GM19240 (cell line): Measurements from ENCODE around the gene GNAO1.

Source experiments
- DNase-seq: peaks from one replicate; pipeline ENCODE4 v3.0.0; 2011; ENCODE audit warnings: low spot score; ENCODE audit not compliant: insufficient read length

GNAO1 gene

GRCh38 chr16:56191156-56191815 lies at the start of gene GNAO1:
Gene GNAO1, plus strand, starts transcription at chr16:56191489. Its CDS starts 747 bp downstream, at chr16:56192236.
- no peak for DNase-seq

GRCh38 chr16:56143666-56144065 lies 47.6 kb upstream of the GNAO1 start:
- no peak for DNase-seq

GRCh38 chr16:56145369-56145768 lies 45.9 kb upstream of the GNAO1 start:
- DNase-seq = no peak

GRCh38 chr16:56151621-56152020 lies 39.7 kb upstream of the GNAO1 start:
- no peak for DNase-seq

DNA sequence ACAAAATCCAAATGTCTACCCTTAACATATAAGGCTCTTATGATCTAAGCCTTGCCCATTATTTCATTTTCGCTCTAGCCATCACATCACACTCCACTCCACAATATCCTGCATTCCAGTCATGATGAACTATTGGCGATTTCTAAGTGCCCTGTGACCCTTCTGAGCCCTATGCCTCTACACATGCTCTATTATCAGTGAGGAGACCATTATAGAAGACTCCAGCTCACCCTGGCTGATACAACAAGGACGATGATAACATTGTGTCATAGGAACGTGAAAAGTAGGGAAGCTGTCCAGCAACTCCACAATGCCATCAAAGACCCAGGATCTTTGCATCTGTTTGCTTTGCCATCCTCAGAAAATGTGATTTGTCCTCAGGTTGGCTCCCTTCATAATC lies 29.6 kb upstream of the GNAO1 start:
- DNase-seq = no peak

GRCh38 chr16:56163089-56163488 lies 28.2 kb upstream of the GNAO1 start:
- no peak for DNase-seq

- no peak for DNase-seq
Observed at GRCh38 chr16:56163938-56164337, 27.4 kb upstream of the GNAO1 start.

DNA sequence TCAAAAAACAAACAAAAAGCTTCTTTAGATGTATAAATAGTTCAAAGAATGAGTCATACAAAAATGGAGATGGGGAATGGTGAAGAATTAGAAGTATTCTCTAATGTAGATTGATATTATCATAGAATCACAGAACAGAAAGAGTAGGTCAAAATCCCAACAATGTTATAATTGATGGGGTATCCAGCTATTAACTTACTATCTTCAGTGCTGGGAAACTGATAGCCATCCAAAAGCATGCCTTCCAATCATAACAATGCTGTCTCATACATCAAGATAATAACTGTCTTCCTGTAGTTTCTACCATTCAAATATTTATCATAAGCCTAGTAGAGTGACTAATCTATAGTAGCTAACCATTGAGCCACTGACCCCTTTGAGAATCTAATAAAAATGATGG lies 26.7 kb upstream of the GNAO1 start:
- DNase-seq = no peak

DNA sequence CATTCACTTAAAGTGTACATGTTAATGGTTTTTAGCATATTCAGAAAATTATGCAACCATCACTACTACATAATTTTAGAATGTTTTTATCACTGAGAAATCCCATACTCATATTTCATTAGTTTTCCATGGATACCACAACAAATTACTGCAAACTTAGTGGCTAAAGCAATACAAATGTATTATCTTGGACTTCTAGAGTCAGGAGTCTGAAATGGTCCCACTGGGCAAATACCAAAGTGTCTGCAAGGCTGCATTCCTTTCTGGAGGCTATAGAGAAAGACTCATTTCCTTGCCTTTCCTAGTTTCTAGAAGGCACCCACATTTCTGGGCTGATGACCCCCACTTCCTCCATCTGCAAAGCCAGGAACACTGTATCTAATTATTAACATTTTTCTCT lies 16.9 kb upstream of the GNAO1 start:
- DNase-seq = no peak

DNA sequence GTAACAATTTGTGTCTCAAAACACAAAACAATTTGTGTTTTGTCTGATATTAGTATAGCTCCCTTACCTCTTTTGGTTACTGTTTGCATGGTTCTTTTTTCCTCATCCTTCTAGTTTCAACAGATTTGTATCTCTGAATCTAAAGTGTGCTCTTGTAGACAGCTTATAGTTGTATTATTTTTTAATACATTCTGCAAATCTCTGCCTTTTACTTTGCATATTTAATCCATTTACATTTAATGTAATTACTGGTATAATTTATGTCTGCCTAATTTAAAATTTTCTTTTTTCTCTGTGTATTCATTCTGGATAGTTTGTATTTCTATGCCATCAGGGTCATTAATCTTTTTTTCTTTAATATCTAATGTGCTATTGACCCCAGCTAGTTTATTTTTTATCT lies 9.9 kb upstream of the GNAO1 start:
- no peak for DNase-seq

DNA sequence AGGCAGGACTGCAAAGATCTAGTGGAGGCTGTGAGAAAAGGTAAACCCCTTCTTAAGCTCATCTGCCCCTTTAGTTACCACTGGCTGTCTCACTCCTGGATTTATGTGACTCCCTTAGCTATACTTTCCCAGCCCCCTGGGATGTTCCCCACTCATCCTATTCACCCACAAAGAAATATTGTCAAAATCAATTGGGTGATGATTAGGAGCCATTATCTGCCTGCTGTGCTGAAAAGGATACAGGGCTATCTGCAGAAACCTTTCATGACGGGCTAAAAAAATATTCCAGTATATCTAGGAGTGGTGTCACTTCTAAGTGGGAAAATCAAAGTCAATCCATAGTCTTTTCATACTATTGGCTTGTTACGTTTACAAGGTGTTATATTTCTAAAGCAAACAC lies 8.0 kb upstream of the GNAO1 start:
- no peak for DNase-seq

DNA sequence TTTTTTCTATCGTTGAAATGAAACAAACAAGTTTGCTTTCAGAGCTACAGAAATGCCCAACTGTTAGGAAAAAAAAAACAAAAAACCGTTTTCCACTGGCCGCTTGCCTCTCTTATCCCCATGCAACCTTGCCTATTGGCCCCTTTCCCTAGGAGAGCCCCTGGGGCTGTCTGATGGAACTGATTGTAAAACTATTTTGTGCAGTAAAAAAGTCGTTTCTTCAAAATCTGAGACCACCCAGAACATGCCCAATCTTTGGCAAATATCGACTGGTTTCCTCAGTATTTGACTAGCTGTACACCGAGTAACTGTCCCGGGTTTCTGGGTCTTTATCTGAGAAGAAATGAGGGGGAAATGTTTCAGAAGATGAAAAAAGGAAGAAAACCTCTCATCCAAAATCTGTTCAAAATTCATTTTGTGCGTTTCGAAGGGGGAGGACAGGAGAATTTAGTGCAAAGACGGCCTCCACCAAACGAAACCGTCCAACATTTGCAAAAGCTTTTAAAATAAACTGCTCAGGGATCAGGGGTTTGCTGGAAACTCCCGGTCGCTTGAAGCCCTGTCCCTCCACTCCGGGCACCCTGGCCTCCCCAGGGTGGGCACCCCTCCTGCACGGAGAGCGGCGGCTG lies 1.1 kb upstream of the GNAO1 start:
- DNase-seq = no peak

- no peak for DNase-seq
Observed at GRCh38 chr16:56190677-56191155, 573 bp upstream of the GNAO1 start.

DNA sequence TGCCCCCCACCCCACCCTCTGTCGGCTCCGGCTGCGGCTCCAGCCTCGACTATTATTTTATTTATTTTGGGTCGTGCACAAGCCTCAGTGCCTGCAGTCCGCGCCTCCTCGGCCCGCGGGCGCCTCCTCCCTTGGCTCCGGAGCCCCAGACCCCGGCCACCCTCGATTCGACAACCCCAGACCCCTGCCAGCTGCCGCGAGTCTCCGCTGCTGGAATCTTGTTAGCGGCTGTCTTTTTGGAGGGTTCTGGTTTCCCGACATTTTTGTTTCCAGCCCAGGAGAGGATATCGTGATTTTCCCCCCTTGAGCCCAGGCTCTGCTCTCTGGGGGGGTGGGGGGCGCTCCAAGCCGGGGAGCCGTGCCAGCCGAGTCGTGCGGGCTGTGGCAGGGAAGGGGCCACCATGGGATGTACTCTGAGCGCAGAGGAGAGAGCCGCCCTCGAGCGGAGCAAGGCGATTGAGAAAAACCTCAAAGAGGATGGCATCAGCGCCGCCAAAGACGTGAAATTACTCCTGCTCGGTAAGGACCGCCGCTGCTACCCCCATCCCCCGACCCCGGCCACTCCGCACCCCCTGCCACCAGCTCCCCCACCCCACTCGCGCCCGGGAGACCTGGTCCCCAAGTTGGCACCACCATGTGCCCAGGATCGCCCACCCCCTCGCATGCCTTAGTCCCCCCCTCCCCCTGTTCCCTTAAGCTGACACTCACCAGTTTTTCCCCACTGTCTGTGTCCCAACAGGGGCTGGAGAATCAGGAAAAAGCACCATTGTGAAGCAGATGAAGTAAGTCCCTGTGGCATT lies 746 bp downstream of the GNAO1 start:
- DNase-seq = no peak

GRCh38 chr16:56192635-56192945 lies 1.3 kb downstream of the GNAO1 start:
- no peak for DNase-seq

GRCh38 chr16:56192986-56193945 lies 2.0 kb downstream of the GNAO1 start:
- no peak for DNase-seq

GRCh38 chr16:56193951-56194726 lies 2.9 kb downstream of the GNAO1 start:
- DNase-seq = no peak

DNA sequence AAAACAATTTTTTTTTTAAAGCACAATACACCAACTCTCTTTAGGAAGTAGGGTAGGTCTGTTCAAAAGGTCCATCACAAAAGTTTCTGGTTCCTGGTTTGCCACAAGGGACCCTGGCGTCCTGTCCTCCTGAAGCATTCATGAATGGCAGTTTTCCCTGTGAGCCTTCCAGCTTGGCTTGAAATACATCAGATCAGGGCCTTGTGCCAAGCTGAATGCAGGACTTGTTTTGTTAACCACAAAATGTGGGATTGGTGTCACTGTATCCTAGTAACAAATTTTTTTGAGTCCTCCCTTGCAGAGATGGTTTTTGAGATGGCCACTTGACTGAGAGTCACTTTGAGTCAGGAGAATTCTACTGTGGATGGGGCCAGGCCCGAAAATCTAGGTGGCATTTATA lies 3.9 kb downstream of the GNAO1 start:
- DNase-seq = no peak

GRCh38 chr16:56196381-56196780 lies 5.1 kb downstream of the GNAO1 start:
- no peak for DNase-seq

GRCh38 chr16:56197192-56197992 lies 6.1 kb downstream of the GNAO1 start:
- no peak for DNase-seq
